Ovary (tissue), 9 donors: ENCODE results near the gene VSIG10. TPM values are rescaled to one million over a fixed set of nuclear protein-coding genes. Genes with fewer than 3 reads are reported as not detected.

Source experiments
- DNase-seq, 5 donors: peaks; one replicate each; pipeline ENCODE4 v3.0.0-alpha.2; 2019 to 2020
- H3K27ac ChIP-seq, 2 donors: fragments of 200-600 bp; one replicate each; pipeline versions ENCODE4 v1.5.1 to v1.8.0; 2019 to 2022
- H3K27me3 ChIP-seq: fragments of 200-600 bp; one replicate; pipeline ENCODE4 v1.8.0; 2022
- H3K36me3 ChIP-seq: fragments of 200-600 bp; sonication (generic); one replicate; pipeline ENCODE4 v1.5.1; 2019
- H3K4me1 ChIP-seq: one replicate; pipeline ENCODE4 v1.8.1; 2013; ENCODE audit warnings: mild to moderate bottlenecking, moderate library complexity; ENCODE audit not compliant: insufficient read depth
- H3K4me3 ChIP-seq: fragments of 200-600 bp; sonication (generic); one replicate; pipeline ENCODE4 v1.5.1; 2017
- H3K9me3 ChIP-seq, 2 donors: fragments of 200-600 bp in 1 of 2; sonication (generic) in 1 of 2; one replicate each; pipeline versions ENCODE4 v1.5.1 to v1.8.1; 2013 to 2019; ENCODE audit warnings: mild to moderate bottlenecking in 1 of 2, moderate library complexity in 1 of 2
- EP300 ChIP-seq: sonication (generic); formaldehyde crosslinking; IDR thresholded peaks from one replicate; pipeline ENCODE4 v1.6.1; 2017; ENCODE audit warnings: antibody characterized with exemption
- POLR2A ChIP-seq: fragments of 450-650 bp; IDR thresholded peaks from one replicate; pipeline ENCODE4 v1.6.1; 2017; ENCODE audit warnings: antibody characterized with exemption, mild to moderate bottlenecking, moderate library complexity
- WGBS, 3 donors: extraction: QIAGEN DNeasy Blood & Tissue Kit in 1 of 3; methylation state at CpG; one replicate each; pipeline versions ENCODE4 v1.1.5 to v1.1.7; 2013 to 2017; 5-methylcytosine and 5-hydroxymethylcytosine counted together
- intact Hi-C, 4 donors: fragments of 100-400 bp; cut with DNase I; formaldehyde crosslinking; loops; one replicate each; pipeline versions ENCODE4 v1.11.0 to v1.15.1; 2022 to 2023
- polyA plus RNA-seq, 2 donors: library from polyadenylated mRNA; stranded (reverse); fragments of 200-250 nt in 1 of 2; fragments of 350-450 nt in 1 of 2; fragmentation: Illumina TruSeq in 1 of 2; extraction: RNeasy Lipid Tissue Mini Kit (QIAGEN cat#74804) in 1 of 2; gene quantifications; one replicate each; pipeline ENCODE4 v1.2.3, GENCODE V29; 2013 to 2014
- small RNA-seq: library from RNA; depleted of rRNA; stranded (forward); fragments of <200 nt; gene quantifications from one replicate; pipeline ENCODE3, GENCODE V24; 2016
- total RNA-seq, 7 donors: library from RNA; depleted of rRNA in 2 of 7; stranded (reverse); fragments of >200 nt in 2 of 7; fragmentation: NEBNext Ultra II Directional in 3 of 7; extraction: Animal tissue kit (Norgen Biotek cat#: 25700) in 3 of 7; gene quantifications; one replicate each; pipeline versions ENCODE4 v1.1.0 to v1.2.4, GENCODE V29; 2016 to 2023
- TF ChIP-seq, protein P1 (sequence below), 3 donors: fragments of 450-650 bp in 2 of 3; fragments of 200-600 bp in 1 of 3; IDR thresholded peaks; one replicate each; pipeline versions ENCODE4 v1.5.1 to v1.8.0; 2016 to 2022; ENCODE audit warnings: antibody characterized with exemption in 3 of 3, mild to moderate bottlenecking in 1 of 3
- donor health status: DM: no; HTN: no; CAD: no; lungs with moderate emphysema.
- donor health status: DM: no; HTN: no; CAD: no.
- donor health status: Bipolar disorder and iron deficiency.
- donor health status: DM: yes; HTN: yes; CAD: no.
- donor health status: DM: no; HTN: no; CAD: no.
- donor health status: DM: yes; HTN: yes; CAD: no.

Gene VSIG10
- total and polyA plus RNA-seq, 9 donors, result 22.2 to 33.6 (median 27.8) TPM

DNA sequence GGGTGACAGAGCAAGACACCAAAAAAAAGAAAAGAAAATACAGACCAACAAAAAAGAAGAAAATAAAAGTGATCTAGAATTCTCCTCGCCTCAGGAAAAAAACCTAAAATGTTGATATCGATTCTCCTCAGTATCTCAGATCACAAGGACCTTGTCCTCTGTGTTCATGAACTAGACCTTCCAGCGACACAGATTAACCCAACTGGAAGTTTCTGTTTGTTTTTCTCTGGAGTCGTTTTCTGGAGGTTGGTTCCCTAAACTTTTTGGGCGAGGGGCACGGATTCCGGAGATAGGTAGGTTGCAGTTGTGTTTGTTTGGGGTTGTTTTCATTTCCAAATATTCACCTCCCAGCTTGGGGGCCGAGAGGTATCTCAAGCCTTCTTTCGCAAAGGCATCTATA is 87.9 kb downstream of the VSIG10 start:
- Histone ChIP-seq H3K27me3 (no peaks in the 10 kb centered on the region), H3K9me3 (no peaks in the 10 kb centered on the region), H3K36me3 (no peaks in the 10 kb centered on the region), H3K4me1 (peaks cover 6% of the 10 kb centered on the region), H3K4me3 (peak overlapping the region; percentile 96), H3K27ac (no peak overlapping the region)
- 7 to 17% (median 11%) methylated on average over 9 of the region's 9 CpGs for WGBS, 3 donors
- intact Hi-C loops, result loop anchor here in 1 of 4 donors (10.0 kb wide), 1 partner anchor 1291 kb away; no protein-coding TSS in a partner anchor
- DNase-seq, result no peak
- TF ChIP-seq, protein P1, sequence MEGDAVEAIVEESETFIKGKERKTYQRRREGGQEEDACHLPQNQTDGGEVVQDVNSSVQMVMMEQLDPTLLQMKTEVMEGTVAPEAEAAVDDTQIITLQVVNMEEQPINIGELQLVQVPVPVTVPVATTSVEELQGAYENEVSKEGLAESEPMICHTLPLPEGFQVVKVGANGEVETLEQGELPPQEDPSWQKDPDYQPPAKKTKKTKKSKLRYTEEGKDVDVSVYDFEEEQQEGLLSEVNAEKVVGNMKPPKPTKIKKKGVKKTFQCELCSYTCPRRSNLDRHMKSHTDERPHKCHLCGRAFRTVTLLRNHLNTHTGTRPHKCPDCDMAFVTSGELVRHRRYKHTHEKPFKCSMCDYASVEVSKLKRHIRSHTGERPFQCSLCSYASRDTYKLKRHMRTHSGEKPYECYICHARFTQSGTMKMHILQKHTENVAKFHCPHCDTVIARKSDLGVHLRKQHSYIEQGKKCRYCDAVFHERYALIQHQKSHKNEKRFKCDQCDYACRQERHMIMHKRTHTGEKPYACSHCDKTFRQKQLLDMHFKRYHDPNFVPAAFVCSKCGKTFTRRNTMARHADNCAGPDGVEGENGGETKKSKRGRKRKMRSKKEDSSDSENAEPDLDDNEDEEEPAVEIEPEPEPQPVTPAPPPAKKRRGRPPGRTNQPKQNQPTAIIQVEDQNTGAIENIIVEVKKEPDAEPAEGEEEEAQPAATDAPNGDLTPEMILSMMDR (IDR thresholded peaks at IDR 0.05), result no peak
- TF ChIP-seq POLR2A (no peak), EP300 (no peak)

DNA sequence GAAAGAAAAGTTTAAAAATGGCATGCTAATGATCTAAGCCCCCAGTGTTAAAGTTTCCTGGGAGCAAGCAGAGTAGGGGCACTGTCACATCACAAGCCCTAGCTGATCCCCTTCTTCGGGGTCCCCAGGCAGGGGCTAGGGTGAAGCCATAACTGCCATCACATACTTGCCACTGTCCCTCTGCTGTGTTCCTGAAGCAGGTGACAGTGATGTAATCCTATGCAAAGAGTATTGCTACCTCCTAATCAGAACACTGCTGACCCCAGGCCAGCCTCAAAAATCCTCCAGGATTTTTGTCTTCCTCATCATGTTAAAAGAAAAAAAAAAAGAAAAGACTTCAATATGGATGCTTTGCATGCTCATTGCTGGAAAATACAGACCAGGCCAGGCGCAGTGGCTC is 88.5 kb downstream of the VSIG10 start:
- no peaks in the 10 kb centered on the region for H3K27me3 ChIP-seq
- no peaks in the 10 kb centered on the region for H3K36me3 ChIP-seq
- no peak overlapping the region for H3K27ac ChIP-seq
- WGBS, 3 donors, result 92 to 100% (median 97%) methylated on average over 2 of the region's 2 CpGs
- H3K4me3 ChIP-seq, result no peak overlapping the region
- DNase-seq, result no peak
- H3K9me3 ChIP-seq, result no peaks in the 10 kb centered on the region
- intact Hi-C loops, result loop anchor here in 1 of 4 donors (10.0 kb wide), 1 partner anchor 1291 kb away; no protein-coding TSS in a partner anchor
- peaks cover 6% of the 10 kb centered on the region for H3K4me1 ChIP-seq
- no peak for TF ChIP-seq POLR2A

Small RNA genes lying within 50 kb of the gene (small RNA-seq; reads per million reads assigned to genes)
- not detected for gene AC131159.1

Other genes starting within 250 kb of the VSIG10 start
- gene KSR2, start 135.0 kb downstream of the VSIG10 start, total RNA-seq, result under 1 TPM in 5 of 7 donors, not detected in 2; under 0.01 to 0.15 (median 0.08) TPM
- gene KSR2, start 135.0 kb downstream of the VSIG10 start, polyA plus RNA-seq, result not detected
- gene RFC5, start 87.3 kb downstream of the VSIG10 start, total RNA-seq, result 10 to 100 TPM; 13.0 to 20.9 (median 14.9) TPM
- gene RFC5, start 87.3 kb downstream of the VSIG10 start, polyA plus RNA-seq, result 10 to 100 TPM; 15.9 to 20.6 TPM
- gene WSB2, start 42.8 kb downstream of the VSIG10 start, total RNA-seq, result 10 to 100 TPM; 16.2 to 40.9 (median 31.9) TPM
- gene WSB2, start 42.8 kb downstream of the VSIG10 start, polyA plus RNA-seq, result 10 to 100 TPM; 14.8 to 51.0 TPM
- gene PEBP1, start 32.1 kb upstream of the VSIG10 start, total RNA-seq, result 100 to 1,000 TPM; 265 to 446 (median 274) TPM
- gene PEBP1, start 32.1 kb upstream of the VSIG10 start, polyA plus RNA-seq, result 100 to 1,000 TPM; 354 to 432 TPM